Parathyroid adenoma (tissue), 2 donors: ENCODE data around the gene TERT.

Experiments used
- H2AFZ ChIP-seq: fragments of 300-600 bp; sonication (generic); one replicate; pipeline ENCODE4 v1.7.0; 2017; ENCODE audit warnings: antibody characterized with exemption, mild to moderate bottlenecking
- H3K27ac ChIP-seq: fragments of 300-600 bp; sonication (generic); one replicate; pipeline ENCODE4 v1.7.0; 2017
- H3K27me3 ChIP-seq: fragments of 300-600 bp; sonication (generic); one replicate; pipeline ENCODE4 v1.7.0; 2017; ENCODE audit warnings: low read length; ENCODE audit not compliant: control insufficient read depth, insufficient read depth
- H3K36me3 ChIP-seq: fragments of 300-600 bp; sonication (generic); one replicate; pipeline ENCODE4 v1.7.0; 2017; ENCODE audit warnings: low read length; ENCODE audit not compliant: control insufficient read depth, insufficient read depth
- H3K4me1 ChIP-seq: fragments of 300-600 bp; sonication (generic); one replicate; pipeline ENCODE4 v1.7.0; 2017; ENCODE audit warnings: control low read depth
- H3K4me2 ChIP-seq: fragments of 300-600 bp; sonication (generic); one replicate; pipeline ENCODE4 v1.7.0; 2017; ENCODE audit warnings: low read length
- H3K4me3 ChIP-seq: fragments of 300-600 bp; sonication (generic); one replicate; pipeline ENCODE4 v1.7.0; 2017; ENCODE audit warnings: low read depth, low read length
- H3K79me2 ChIP-seq: fragments of 300-600 bp; sonication (generic); one replicate; pipeline ENCODE4 v1.7.0; 2017; ENCODE audit warnings: control low read depth
- H3K9ac ChIP-seq: fragments of 300-600 bp; sonication (generic); one replicate; pipeline ENCODE4 v1.7.0; 2017; ENCODE audit warnings: mild to moderate bottlenecking
- H3K9me3 ChIP-seq: fragments of 300-600 bp; sonication (generic); one replicate; pipeline ENCODE4 v1.7.0; 2017; ENCODE audit warnings: low read length; ENCODE audit not compliant: control insufficient read depth
- CTCF ChIP-seq: fragments of 300-600 bp; sonication (generic); IDR thresholded peaks from one replicate; pipeline ENCODE4 v1.7.0; 2017; ENCODE audit warnings: antibody characterized with exemption, mild to moderate bottlenecking
- donor health status: primary hyperparathyroidism.

Gene TERT

GRCh38 chr5:1274471-1274870 is 20.4 kb downstream of the TERT start:
- H3K27ac ChIP-seq = no peak overlapping the region
- H3K9ac ChIP-seq = no peak overlapping the region
- H3K4me2 ChIP-seq = no peak overlapping the region
- no peaks in the 10 kb centered on the region for H3K36me3 ChIP-seq
- no peaks in the 10 kb centered on the region for H3K27me3 ChIP-seq
- no peaks in the 10 kb centered on the region for H3K79me2 ChIP-seq
- no peaks in the 10 kb centered on the region for H3K9me3 ChIP-seq
- no peak for TF ChIP-seq CTCF
- no peaks in the 10 kb centered on the region for H3K4me1 ChIP-seq
- no peak overlapping the region for H2AFZ ChIP-seq
- H3K4me3 ChIP-seq = no peak overlapping the region

GRCh38 chr5:1273745-1274144 is 21.1 kb downstream of the TERT start:
- Histone ChIP-seq H3K27ac (no peak overlapping the region), H3K4me3 (no peak overlapping the region), H3K4me1 (no peaks in the 10 kb centered on the region), H3K9ac (no peak overlapping the region), H3K79me2 (no peaks in the 10 kb centered on the region), H3K27me3 (no peaks in the 10 kb centered on the region), H3K9me3 (no peaks in the 10 kb centered on the region), H3K36me3 (no peaks in the 10 kb centered on the region), H3K4me2 (no peak overlapping the region), H2AFZ (no peak overlapping the region)
- TF ChIP-seq CTCF = no peak

- Histone ChIP-seq H3K79me2 (no peaks in the 10 kb centered on the region), H3K4me3 (no peak overlapping the region), H3K4me2 (no peak overlapping the region), H3K27me3 (no peaks in the 10 kb centered on the region), H3K9me3 (no peaks in the 10 kb centered on the region), H3K36me3 (no peaks in the 10 kb centered on the region), H2AFZ (no peak overlapping the region), H3K9ac (no peak overlapping the region), H3K4me1 (no peaks in the 10 kb centered on the region), H3K27ac (no peak overlapping the region)
- no peak for TF ChIP-seq CTCF
These were observed 22.7 kb downstream of the TERT start for GRCh38 chr5:1272201-1272600.

- Histone ChIP-seq H2AFZ (no peak overlapping the region), H3K79me2 (no peaks in the 10 kb centered on the region), H3K4me2 (no peak overlapping the region), H3K36me3 (no peaks in the 10 kb centered on the region), H3K4me3 (no peak overlapping the region), H3K9me3 (no peaks in the 10 kb centered on the region), H3K27ac (no peak overlapping the region), H3K27me3 (no peaks in the 10 kb centered on the region), H3K4me1 (no peaks in the 10 kb centered on the region), H3K9ac (no peak overlapping the region)
- no peak for TF ChIP-seq CTCF
These were observed 23.6 kb downstream of the TERT start for GRCh38 chr5:1270933-1271914.

GRCh38 chr5:1270426-1270825 is 24.4 kb downstream of the TERT start:
- H3K4me1 ChIP-seq = no peaks in the 10 kb centered on the region
- no peak for TF ChIP-seq CTCF
- no peak overlapping the region for H3K4me2 ChIP-seq
- H3K27ac ChIP-seq = no peak overlapping the region
- H3K9me3 ChIP-seq = no peaks in the 10 kb centered on the region
- no peak overlapping the region for H2AFZ ChIP-seq
- no peaks in the 10 kb centered on the region for H3K27me3 ChIP-seq
- no peaks in the 10 kb centered on the region for H3K36me3 ChIP-seq
- H3K4me3 ChIP-seq = no peak overlapping the region
- no peaks in the 10 kb centered on the region for H3K79me2 ChIP-seq
- no peak overlapping the region for H3K9ac ChIP-seq
